22Rv1 (cell line): Measurements from ENCODE around the gene RAET1E.

Experiments used
- ZFX ChIP-seq: fragments of 450-650 bp; IDR thresholded peaks from 2 replicates; pipeline ENCODE4 v1.6.1; 2017; ENCODE audit warnings: antibody characterized with exemption, borderline replicate concordance
- TF ChIP-seq, protein P1 (sequence below): fragments of 450-650 bp; IDR thresholded peaks from 2 replicates; pipeline ENCODE4 v1.5.1; 2017; ENCODE audit warnings: mild to moderate bottlenecking

DNA sequence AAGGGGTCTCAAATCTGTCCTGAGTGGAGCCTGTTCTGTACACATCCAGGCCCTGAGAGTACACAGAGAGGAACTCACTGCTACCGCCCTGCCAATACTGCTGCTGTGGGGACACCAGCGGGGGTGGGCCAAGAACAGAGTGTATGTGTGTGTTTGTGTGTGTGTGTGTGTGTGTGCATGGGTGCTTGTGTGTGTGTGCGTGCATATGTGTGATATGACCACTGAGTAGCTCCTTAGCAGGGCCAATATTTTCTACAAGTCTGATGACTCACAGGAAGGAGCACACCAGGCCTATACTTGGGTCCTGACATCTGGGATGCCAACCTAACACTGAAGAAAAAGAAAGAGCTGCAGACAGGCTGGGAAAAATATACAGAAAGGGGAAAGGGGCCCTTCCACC lies 1.4 kb downstream of the RAET1E start:
- TF ChIP-seq, protein P1, sequence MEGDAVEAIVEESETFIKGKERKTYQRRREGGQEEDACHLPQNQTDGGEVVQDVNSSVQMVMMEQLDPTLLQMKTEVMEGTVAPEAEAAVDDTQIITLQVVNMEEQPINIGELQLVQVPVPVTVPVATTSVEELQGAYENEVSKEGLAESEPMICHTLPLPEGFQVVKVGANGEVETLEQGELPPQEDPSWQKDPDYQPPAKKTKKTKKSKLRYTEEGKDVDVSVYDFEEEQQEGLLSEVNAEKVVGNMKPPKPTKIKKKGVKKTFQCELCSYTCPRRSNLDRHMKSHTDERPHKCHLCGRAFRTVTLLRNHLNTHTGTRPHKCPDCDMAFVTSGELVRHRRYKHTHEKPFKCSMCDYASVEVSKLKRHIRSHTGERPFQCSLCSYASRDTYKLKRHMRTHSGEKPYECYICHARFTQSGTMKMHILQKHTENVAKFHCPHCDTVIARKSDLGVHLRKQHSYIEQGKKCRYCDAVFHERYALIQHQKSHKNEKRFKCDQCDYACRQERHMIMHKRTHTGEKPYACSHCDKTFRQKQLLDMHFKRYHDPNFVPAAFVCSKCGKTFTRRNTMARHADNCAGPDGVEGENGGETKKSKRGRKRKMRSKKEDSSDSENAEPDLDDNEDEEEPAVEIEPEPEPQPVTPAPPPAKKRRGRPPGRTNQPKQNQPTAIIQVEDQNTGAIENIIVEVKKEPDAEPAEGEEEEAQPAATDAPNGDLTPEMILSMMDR, result no peak
- TF ChIP-seq ZFX, result no peak
